Neuron (in vitro differentiated cells): Measurements from ENCODE around the gene PRODH.
"Not testable (repeated sequence)": the region's sequence is repeated elsewhere in the genome, so short reads cannot be mapped to it uniquely, and the experiment has no call there.

Experiments used
- H2AFZ ChIP-seq: one replicate; pipeline ENCODE4 v1.6.1; 2013; ENCODE audit warnings: low read depth, mild to moderate bottlenecking, inconsistent platforms, low read length, moderate library complexity
- H3K27me3 ChIP-seq: one replicate; pipeline ENCODE4 v1.6.1; 2013; ENCODE audit warnings: low read length; ENCODE audit not compliant: insufficient read depth
- H3K36me3 ChIP-seq: one replicate; pipeline ENCODE4 v1.6.1; 2013; ENCODE audit warnings: low read length; ENCODE audit not compliant: insufficient read depth
- H3K4me1 ChIP-seq: one replicate; pipeline ENCODE4 v1.6.1; 2013; ENCODE audit warnings: low read length; ENCODE audit not compliant: insufficient read depth
- H3K4me3 ChIP-seq: 2 replicates; pipeline ENCODE4 v1.5.1; 2013; ENCODE audit warnings: mild to moderate bottlenecking, low read length, moderate library complexity
- H3K9me3 ChIP-seq: one replicate; pipeline ENCODE4 v1.6.1; 2013; ENCODE audit warnings: low read length

The PRODH gene

DNA sequence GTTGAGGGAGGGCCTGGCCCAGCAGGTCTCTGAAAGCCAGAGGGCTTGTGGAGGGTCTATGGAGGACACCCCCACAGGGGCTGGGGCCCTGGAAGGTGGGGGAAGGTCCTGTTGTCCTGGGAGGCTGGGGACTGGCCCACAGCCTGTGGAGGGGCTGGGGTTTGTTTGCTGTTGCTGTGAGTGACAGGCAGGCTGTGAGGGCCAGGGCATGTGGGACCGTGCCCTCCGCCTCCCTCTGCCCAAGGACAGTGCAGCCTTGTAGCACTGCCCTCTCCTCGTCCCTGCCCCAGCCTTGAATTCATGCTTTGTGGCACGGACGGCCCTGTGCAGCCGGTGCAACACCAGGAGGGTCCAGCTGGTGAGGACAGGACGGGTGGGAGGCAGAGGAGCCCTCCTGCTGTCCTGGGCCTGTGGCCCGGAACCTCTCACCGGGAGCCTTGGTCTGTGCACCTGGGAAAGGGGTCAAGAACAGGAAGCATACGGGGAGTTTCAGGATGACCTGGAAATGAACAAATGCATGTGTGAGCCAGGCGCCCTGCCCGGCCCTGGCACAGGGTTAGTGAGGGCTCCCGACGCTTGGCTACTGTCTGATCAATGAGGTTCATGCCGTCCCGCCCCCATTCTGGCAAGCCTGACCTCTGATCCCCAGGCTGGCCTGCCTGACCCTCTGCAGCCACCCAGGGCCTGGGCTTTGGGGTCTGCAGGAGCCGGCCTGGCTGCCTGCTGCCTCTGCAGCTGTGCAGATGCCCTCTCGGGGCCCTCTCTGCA, 37.4 kb upstream of the PRODH start:
- no peaks in the 10 kb centered on the region for H3K36me3 ChIP-seq
- no peaks in the 10 kb centered on the region for H3K27me3 ChIP-seq
- peaks cover 26% of the 10 kb centered on the region for H3K4me1 ChIP-seq
- peaks cover 6% of the 10 kb centered on the region for H3K9me3 ChIP-seq
- H2AFZ ChIP-seq = no peak overlapping the region
- H3K4me3 ChIP-seq = no peak overlapping the region

DNA sequence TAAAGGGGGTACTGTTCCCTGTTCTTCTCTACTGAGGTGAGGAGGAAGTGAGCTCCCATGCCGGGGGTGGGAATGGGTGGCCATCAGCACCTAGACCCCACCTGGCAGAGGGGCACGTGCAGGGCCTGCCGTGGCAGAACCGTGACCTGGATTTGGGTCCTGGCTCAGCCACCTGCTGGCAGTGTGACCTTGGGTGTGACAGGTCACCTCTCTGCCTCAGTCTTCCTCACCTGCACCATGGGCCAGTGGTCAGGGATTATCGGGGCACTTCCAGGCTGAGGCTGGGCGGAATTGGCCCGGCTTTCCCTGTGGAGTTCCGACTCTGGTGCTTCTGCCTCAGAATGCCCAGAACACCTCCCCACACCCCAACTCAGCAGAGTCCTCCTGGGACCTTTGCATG, 36.5 kb upstream of the PRODH start:
- H3K9me3 ChIP-seq, H3K27me3 ChIP-seq, H3K4me3 ChIP-seq, H2AFZ ChIP-seq, H3K36me3 ChIP-seq: not testable (repeated sequence)
- peaks cover 30% of the 10 kb centered on the region for H3K4me1 ChIP-seq

DNA sequence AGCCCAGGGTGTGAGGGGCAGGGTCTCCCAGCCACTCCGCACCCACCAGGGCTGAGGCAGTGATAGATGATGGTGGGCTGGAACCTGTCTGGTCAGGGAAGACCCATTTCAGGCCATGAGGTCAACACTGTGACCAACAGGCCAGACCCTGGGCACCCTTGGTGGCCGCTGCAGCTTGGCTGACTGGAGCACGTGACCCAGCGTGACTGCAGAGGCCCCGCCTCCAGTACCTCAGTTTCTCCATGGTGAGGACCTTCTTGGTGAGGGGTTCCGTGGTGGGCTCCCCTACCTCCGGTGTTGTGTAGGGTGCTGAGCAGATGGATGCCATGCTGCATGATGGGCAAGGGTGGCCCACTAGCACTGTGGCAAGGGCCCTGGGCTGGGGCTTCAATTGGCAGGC, 35.9 kb upstream of the PRODH start:
- not testable (repeated sequence) for H3K36me3 ChIP-seq, H3K4me3 ChIP-seq, H3K27me3 ChIP-seq, H2AFZ ChIP-seq, H3K9me3 ChIP-seq
- peaks cover 33% of the 10 kb centered on the region for H3K4me1 ChIP-seq

DNA sequence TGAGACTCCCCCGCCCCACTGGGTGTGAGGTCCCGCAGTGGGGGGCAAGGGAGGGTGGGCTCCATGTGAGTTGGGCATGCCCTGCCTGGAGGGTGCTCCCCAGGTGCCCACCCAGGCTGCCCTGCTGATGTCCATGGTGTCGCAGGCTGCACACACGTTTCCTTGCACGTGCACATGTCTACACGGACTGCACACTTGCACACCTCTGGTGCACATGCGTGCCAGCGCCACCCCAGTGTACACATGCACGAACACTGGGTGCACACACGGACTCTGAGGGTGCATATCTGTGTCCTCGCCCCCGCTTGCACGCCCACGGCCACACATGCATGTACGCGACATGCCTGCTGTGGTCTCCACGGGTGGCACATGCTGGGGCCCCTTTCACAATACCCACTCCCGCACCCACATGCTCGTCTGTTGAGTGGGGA, 35.2 kb upstream of the PRODH start:
- H3K9me3 ChIP-seq = peaks cover 2% of the 10 kb centered on the region
- no peak overlapping the region for H2AFZ ChIP-seq
- H3K4me1 ChIP-seq = peaks cover 35% of the 10 kb centered on the region
- no peaks in the 10 kb centered on the region for H3K36me3 ChIP-seq
- no peaks in the 10 kb centered on the region for H3K27me3 ChIP-seq
- H3K4me3 ChIP-seq = peak overlapping the region; percentile 89

DNA sequence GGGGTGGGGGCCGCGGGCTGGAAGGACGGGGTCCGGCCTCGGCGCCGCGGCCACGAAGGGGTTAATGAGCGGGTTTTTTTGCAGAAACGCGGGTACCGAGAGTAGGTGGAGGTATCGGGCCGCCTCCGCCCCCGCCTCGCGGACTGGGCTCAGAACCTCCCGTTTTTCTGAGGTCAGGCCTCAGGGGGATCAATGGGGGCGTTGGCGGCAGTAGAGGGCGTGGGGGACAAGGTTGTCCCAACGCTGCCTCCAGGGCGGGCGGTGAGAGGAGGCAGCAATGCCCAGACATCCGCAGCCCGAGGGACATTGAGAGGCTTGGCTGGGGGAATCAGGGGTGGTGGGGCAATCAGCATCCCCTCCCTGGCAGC, 34.8 kb upstream of the PRODH start:
- Histone ChIP-seq H2AFZ (peak overlapping the region; percentile 85), H3K27me3 (no peaks in the 10 kb centered on the region), H3K4me1 (peaks cover 35% of the 10 kb centered on the region), H3K36me3 (no peaks in the 10 kb centered on the region), H3K9me3 (no peaks in the 10 kb centered on the region), H3K4me3 (peak overlapping the region; percentile 89)

DNA sequence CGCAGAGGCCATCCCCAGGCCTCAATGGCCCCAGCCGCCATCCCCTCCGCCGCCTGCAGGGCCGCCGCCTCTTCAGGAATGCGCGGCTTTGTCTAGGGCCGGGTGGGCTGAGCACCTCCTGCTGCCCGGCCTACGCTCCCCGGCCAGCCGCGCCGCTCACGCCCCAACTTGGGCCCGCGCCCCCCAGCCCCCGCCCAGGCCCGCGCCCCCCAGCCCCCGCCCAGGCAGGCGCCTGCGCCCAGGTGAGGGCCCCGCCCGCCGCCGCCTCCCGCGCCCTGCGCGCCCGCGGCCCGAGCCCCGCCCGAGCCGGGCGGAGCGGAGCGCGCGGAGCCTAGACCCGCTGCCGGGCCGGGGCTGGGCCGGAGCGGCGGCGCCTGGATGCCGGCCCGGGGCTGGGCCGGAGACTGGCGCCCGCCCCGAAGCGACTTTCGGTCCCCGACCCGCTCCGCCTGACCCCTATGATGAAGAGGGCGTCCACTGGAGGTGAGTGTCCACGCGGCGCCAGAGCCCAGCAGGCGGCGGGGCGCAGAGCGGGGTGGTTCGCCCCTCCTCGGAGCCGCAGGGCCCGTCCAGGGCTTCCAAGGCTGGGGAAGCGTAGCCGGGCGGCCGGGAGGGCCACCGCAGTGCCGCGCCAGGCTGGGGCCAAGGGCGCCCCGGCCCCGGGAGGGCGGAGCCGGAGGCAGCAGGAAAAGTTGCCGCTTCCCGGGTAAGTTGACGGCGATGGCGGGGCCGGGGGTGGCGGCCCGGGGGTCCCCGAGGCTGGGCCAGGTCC, 34.3 kb upstream of the PRODH start:
- H3K27me3 ChIP-seq = no peaks in the 10 kb centered on the region
- H3K9me3 ChIP-seq = no peaks in the 10 kb centered on the region
- H3K4me1 ChIP-seq = peaks cover 35% of the 10 kb centered on the region
- H3K4me3 ChIP-seq = peak overlapping the region; percentile 89
- peak overlapping the region; percentile 85 for H2AFZ ChIP-seq
- no peaks in the 10 kb centered on the region for H3K36me3 ChIP-seq

DNA sequence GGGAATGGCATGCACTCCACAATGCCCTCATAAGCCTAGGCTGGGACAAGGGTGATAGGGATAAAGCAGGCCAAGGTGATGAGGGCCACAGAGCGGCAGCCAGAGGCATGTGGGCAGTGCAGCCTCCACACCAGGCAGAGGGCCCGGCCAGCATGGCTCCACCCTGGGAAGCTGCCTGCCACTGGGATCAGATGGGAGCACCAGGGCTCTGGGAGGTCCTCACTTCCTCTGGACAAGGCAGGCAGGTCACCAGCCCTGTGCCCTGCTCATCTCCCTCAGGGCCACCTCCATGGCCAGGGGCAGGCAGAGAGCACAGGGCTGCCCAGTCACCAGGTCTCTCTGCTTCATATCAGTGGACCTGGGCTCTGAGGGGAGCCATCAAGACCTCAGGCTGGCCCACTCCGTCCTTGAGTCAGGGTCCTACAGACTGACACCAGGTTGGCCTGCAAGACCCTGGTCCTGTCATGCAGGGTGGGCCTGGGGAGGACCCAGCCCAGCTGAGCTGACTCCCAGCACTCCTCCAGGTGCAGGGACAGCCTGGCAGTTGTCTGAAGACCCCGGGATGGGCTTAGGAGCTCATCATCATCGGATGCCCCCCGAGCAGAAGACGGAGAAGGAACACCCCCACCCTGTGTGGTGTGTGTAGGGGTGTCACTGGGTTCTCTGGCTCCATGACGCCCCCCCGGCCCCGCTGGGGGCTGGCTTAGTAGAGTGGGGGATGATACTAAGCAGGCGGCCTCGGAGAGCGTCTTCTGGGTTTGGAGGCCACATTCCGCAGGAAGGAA, 33.3 kb upstream of the PRODH start:
- H3K27me3 ChIP-seq, H3K36me3 ChIP-seq, H3K9me3 ChIP-seq, H2AFZ ChIP-seq: not testable (repeated sequence)
- Histone ChIP-seq H3K4me3 (peak overlapping the region; percentile 89), H3K4me1 (peaks cover 35% of the 10 kb centered on the region)

DNA sequence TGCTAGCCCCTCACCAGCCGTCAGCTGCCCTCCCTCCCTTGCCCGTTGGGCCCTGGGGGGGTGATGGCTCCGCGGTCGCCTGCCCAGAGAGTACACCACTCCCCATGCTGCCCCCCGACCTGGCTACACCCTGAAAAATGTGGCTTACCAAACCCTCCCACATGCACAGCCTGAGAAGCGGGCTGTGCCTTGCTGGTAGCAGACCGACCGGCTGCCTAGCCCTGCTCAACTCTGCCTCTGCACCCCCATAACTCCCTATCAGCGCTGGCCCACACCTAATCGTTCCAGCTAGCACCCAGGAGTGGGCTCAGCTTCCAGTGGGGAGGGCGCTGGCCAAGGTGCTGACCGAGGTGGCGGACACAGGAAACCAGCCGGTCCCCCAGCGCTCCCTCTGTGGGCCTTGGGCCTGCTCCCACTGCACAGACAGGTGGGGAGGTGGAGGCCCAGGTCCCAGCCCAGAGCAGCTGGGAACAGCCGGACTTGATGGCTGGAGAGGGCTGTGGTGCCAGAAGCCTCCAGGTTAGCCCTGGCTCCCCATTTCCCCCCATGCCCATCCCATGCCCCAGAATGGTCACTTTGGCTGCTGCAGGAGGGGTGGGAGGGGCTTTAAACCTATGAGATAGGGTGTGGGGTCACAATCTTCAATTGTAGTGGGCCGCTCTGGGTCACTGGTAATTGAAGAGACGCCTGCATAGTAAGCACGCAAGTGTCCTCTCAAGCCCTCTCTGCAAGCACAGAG, 32.1 kb upstream of the PRODH start:
- H2AFZ ChIP-seq = no peak overlapping the region
- no peak overlapping the region for H3K4me3 ChIP-seq
- no peaks in the 10 kb centered on the region for H3K27me3 ChIP-seq
- peaks cover 25% of the 10 kb centered on the region for H3K4me1 ChIP-seq
- no peaks in the 10 kb centered on the region for H3K9me3 ChIP-seq
- no peaks in the 10 kb centered on the region for H3K36me3 ChIP-seq

DNA sequence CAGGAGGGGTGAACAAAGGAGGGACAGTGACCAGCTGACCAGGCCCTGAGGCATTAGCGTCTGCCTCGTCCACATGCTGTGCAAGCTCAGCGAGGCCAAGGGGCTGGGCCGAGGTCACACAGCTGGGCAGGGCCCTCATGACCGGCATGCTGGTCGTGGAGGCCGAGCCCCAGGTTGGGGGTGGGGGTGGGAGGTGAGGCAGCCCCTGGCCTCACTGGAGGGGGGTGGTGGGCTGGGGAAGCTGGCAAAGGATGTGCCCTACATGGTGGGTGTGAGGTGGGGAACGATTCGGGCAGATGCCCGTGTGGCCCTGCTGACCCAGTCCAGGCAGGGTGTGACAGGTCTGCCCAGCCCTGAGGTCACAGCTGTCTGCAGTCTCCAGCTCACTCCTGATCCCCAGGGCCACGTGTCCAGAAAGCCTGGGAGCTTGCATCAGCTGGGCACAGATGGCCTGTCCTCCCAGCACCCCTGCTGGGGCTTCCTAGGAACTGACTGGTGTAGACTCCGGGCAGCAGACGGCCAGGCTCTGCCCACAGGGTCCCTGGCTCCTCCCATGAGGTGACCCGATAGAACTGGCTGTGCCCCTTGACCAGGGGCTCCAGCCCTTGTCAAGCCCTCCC, 31.4 kb upstream of the PRODH start:
- H3K4me3 ChIP-seq, H3K36me3 ChIP-seq, H2AFZ ChIP-seq, H3K27me3 ChIP-seq, H3K9me3 ChIP-seq: not testable (repeated sequence)
- H3K4me1 ChIP-seq = peaks cover 23% of the 10 kb centered on the region

DNA sequence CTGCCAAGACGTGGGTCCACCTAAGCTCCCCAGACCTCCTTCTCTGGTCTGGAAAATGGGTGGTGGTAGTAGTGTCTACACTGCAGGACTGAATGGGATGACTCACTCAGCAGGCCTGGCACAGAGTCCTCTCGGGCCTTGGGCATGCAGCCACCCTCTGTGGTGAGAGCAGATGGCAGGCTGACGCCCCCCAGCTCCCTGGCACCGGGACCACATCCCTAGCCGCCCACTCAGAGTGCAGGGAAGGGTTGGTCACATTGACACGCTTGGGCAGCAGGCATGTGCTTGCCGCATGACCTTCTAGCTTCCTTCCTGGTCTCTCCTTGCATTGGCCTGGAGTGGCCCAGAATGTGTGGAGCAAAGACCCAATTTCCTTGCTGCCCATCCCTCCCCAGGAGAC, 30.7 kb upstream of the PRODH start:
- no peaks in the 10 kb centered on the region for H3K27me3 ChIP-seq
- H2AFZ ChIP-seq = no peak overlapping the region
- H3K9me3 ChIP-seq = no peaks in the 10 kb centered on the region
- peaks cover 23% of the 10 kb centered on the region for H3K4me1 ChIP-seq
- H3K36me3 ChIP-seq = no peaks in the 10 kb centered on the region
- no peak overlapping the region for H3K4me3 ChIP-seq

DNA sequence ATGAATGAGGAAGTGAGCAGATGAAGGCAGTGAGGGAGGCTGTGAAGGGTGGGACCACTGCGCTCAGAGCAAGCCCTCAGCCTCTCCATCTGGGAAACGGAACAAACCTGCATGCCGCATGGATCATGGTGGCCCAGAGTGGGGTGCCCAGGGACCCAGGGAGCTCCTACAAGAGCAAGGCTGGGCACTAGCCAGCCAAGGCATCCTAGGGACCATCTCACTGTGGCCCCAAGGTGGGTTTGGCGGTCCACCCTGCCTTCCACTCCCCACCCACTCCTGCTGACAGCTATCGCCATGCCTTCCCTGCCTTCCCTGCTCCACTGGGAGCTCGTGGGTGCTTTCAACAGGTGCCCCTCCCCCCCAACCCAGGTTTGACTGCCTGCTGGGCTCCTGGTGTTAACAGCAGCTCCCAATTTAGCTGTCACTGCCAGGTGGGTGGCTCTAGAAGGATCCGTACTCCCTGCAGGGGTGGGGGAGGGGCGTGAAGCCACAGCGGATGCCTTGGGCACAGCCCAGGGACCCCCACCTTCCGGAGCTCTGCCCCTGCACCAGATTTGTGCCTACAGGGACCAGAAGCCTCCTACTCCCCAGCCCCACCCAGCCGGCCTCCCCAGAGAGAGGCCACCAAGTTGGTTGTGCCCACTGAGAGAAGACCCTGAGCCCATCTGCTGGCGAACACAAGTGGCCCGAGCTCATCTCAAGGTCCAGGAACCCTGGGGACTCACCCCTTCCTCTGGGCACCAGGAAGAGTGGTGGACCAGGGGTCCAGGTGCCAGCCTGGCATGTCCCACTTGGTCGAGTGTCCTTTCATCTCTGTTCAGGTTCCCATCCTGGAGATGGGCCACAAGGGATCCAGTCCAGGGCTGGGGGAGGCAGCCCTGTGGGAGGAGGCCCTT, 29.7 kb upstream of the PRODH start:
- no peaks in the 10 kb centered on the region for H3K27me3 ChIP-seq
- no peaks in the 10 kb centered on the region for H3K36me3 ChIP-seq
- H3K4me1 ChIP-seq = peaks cover 16% of the 10 kb centered on the region
- no peaks in the 10 kb centered on the region for H3K9me3 ChIP-seq
- no peak overlapping the region for H3K4me3 ChIP-seq
- no peak overlapping the region for H2AFZ ChIP-seq
